ENCODE measurements around the gene TEX19. TPM values are rescaled to one million over a fixed set of nuclear protein-coding genes. Genes with fewer than 3 reads are reported as not detected.

Gene TEX19
- total RNA-seq, 1 donor from 2014 or later, result not detected

DNA sequence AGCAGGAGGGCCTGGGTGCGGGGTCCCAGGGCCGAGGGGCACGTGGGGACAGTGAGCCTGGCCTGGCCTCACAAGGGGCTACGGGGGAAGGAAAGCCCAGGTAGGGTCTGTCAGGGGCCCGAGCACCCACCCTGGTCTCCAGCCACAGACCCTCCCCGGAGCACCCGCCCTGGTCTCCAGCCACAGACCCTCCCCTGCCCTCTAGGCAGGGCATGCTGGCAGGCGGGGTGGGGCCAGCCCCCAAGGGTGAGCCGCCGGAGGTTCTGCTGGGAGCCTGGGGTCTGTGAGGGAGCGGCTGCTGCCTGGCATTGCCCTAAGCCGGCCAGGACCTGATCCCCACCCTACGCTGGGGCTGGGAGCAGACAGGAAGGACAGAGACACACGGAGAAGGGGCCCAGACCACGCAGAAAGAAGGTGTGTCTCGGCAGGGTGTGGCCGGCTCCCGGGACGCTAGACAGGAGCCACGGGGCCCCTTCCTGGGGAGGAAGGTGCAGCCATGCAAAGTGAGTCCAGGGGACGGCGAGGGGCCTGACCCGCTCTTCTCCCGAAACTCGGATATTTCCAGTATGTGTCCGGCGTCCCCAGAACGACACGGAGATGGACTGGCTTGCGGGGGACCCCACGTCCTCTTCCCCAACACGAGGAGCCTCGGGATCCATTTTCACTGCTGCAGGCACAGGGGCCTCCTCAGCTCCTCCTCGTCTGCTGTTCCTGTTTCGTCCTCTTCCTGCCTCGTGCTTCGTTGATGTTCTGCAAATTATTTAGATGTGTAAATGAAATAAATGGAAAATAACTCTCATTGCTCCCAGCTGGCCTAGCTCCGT, 28.0 kb downstream of the TEX19 start:
- intact Hi-C loops (cut with micrococcal nuclease), result no loop called here

DNA sequence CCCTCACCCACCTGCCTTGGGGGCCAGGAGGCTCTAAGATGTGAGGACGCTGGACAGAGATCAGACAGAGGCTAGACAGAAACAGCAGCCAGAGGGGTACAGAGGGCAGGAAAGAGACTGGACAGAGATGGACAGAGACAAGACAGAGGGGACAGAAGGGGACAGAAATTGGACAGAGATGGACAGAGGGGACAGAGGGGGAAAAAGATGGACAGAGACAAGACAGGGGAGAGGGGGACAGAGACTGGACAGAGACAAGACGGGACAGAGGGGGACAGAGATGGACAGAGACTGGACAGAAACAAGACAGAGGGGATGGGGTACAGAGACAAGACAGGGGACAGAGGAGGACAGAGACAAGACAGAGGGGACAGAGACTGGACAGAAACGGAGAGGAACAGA, 28.7 kb downstream of the TEX19 start:
- DNase-seq, result no peak
- peaks cover 10% of the 10 kb centered on the region for H3K36me3 Mint-ChIP-seq (ENCODE audit: low read depth)
- ChIA-PET CTCF (no interaction called here), POLR2A (no interaction called here)
- no peak for ATAC-seq (ENCODE audit: low read depth)
- no peak overlapping the region for H3K27ac Mint-ChIP-seq
- intact Hi-C loops (cut with micrococcal nuclease), result no loop called here
- H3K27me3 Mint-ChIP-seq, result peaks cover 3% of the 10 kb centered on the region
- TF ChIP-seq, protein P1, sequence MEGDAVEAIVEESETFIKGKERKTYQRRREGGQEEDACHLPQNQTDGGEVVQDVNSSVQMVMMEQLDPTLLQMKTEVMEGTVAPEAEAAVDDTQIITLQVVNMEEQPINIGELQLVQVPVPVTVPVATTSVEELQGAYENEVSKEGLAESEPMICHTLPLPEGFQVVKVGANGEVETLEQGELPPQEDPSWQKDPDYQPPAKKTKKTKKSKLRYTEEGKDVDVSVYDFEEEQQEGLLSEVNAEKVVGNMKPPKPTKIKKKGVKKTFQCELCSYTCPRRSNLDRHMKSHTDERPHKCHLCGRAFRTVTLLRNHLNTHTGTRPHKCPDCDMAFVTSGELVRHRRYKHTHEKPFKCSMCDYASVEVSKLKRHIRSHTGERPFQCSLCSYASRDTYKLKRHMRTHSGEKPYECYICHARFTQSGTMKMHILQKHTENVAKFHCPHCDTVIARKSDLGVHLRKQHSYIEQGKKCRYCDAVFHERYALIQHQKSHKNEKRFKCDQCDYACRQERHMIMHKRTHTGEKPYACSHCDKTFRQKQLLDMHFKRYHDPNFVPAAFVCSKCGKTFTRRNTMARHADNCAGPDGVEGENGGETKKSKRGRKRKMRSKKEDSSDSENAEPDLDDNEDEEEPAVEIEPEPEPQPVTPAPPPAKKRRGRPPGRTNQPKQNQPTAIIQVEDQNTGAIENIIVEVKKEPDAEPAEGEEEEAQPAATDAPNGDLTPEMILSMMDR (IDR thresholded peaks at IDR 0.05), result no peak
- H3K9me3 Mint-ChIP-seq, result no peaks in the 10 kb centered on the region
- H3K4me3 Mint-ChIP-seq, result no peak overlapping the region
- no peaks in the 10 kb centered on the region for H3K4me1 Mint-ChIP-seq

More for the DNA sequence above, 28.0 kb downstream of the TEX19 start:
- Mint-ChIP-seq H3K4me1 (no peaks in the 10 kb centered on the region), H3K27me3 (peaks cover 3% of the 10 kb centered on the region), H3K9me3 (no peaks in the 10 kb centered on the region), H3K36me3 (ENCODE audit: low read depth) (peaks cover 4% of the 10 kb centered on the region), H3K4me3 (no peak overlapping the region), H3K27ac (no peak overlapping the region)
- ChIA-PET POLR2A (no interaction called here), CTCF (no interaction called here)
- no peak for ATAC-seq (ENCODE audit: low read depth)
- DNase-seq, result no peak
- TF ChIP-seq, protein P1 (IDR thresholded peaks at IDR 0.05), result no peak

DNA sequence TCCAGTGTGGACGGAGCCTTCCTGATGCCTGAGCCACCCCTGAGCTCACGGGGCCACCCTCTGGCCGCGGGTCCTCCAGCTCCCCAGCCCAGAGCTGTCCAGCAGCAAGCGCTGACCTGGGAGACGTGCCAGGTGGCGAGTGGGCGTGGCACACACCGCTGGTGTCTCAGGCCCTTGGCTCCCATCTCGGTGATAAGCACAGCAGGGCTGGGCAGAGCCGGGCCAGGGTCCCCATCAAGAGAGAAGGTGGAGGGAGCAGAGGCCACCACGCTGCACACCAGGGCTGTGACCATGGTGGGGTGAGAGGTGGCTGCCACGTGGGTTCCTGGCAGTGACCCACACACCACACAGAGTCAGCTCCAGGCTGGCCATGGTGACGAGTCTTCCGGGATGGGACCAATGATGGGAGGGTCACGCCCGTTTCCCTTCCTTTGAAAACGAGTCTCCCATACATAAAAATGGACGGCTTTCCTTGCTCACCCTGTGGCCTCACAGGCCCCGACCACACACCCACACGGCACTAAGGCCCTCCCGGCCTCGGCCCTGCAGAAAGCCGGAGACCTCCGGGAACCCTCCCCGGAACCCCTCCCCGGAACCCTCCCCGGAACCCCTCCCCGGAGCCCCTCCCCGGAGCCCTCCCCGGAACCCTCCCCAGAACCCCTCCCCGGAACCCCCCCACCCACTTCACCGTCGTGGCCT, 29.3 kb downstream of the TEX19 start:
- ChIA-PET CTCF (no interaction called here), POLR2A (no interaction called here)
- intact Hi-C loops (cut with micrococcal nuclease), result no loop called here
- no peak for DNase-seq
- Mint-ChIP-seq H3K36me3 (ENCODE audit: low read depth) (peaks cover 16% of the 10 kb centered on the region), H3K27me3 (peaks cover 3% of the 10 kb centered on the region), H3K4me1 (no peaks in the 10 kb centered on the region), H3K9me3 (no peaks in the 10 kb centered on the region), H3K27ac (no peak overlapping the region), H3K4me3 (no peak overlapping the region)
- TF ChIP-seq, protein P1 (IDR thresholded peaks at IDR 0.05), result no peak
- ATAC-seq (ENCODE audit: low read depth), result no peak

DNA sequence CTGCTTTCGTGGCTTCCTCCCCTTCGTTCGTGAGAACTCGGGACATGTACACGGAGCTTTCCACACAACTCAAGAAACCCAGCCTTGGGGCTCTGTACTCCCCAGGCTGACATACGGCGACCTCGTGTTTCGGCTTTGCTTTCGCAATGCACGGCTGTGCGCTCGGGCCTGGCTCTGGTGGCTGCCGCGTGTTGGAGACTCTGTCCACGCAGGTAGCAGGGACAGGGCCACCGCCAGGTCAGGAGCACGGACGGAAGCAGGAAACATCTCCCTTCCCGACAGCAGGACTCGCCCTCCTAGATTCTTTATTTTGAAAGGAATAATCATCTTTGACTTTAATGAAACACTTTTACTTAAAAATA, 29.9 kb downstream of the TEX19 start:
- POLR2A ChIA-PET, result no interaction called here

DNA sequence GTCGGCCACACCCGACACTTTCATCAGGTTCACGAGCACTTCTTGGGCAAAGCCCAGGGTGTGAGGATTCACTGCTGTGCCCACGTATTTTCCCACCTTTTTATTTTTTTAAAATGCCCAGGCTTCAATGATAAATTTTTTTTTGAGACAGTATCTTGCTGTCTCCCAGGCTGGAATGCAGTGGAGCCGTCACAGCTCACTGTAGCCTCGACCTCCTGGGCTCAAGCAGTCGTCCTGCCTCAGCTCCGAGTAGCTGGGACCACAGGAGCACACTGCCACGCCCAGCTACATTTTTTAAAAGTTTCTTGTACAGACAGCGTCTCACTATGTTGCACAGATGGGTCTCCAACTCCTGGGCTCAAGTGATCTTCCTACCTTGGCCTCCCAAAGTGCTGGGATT, 30.3 kb downstream of the TEX19 start:
- ChIA-PET CTCF (no interaction called here), POLR2A (no interaction called here)
- TF ChIP-seq, protein P1 (IDR thresholded peaks at IDR 0.05), result no peak
- no peak for DNase-seq
- peaks cover 25% of the 10 kb centered on the region for H3K36me3 Mint-ChIP-seq (ENCODE audit: low read depth)
- H3K27ac Mint-ChIP-seq, result no peak overlapping the region
- ATAC-seq (ENCODE audit: low read depth), result no peak
- H3K9me3 Mint-ChIP-seq, result no peaks in the 10 kb centered on the region
- H3K27me3 Mint-ChIP-seq, result no peaks in the 10 kb centered on the region
- intact Hi-C loops (cut with micrococcal nuclease), result no loop called here
- no peak overlapping the region for H3K4me3 Mint-ChIP-seq
- H3K4me1 Mint-ChIP-seq, result no peaks in the 10 kb centered on the region

More for the DNA sequence above, 29.9 kb downstream of the TEX19 start:
- H3K4me1 Mint-ChIP-seq, result no peaks in the 10 kb centered on the region
- no peaks in the 10 kb centered on the region for H3K27me3 Mint-ChIP-seq
- no peak for ATAC-seq (ENCODE audit: low read depth)
- peaks cover 20% of the 10 kb centered on the region for H3K36me3 Mint-ChIP-seq (ENCODE audit: low read depth)
- no peak for DNase-seq
- intact Hi-C loops (cut with micrococcal nuclease), result no loop called here
- no peaks in the 10 kb centered on the region for H3K9me3 Mint-ChIP-seq
- CTCF ChIA-PET, result no interaction called here
- H3K4me3 Mint-ChIP-seq, result no peak overlapping the region
- no peak overlapping the region for H3K27ac Mint-ChIP-seq
- TF ChIP-seq, protein P1 (IDR thresholded peaks at IDR 0.05), result no peak
